ENCODE results near the gene RALY. TPM values are rescaled to one million over a fixed set of nuclear protein-coding genes. Genes with fewer than 3 reads are reported as not detected.
A peak's percentile ranks its signal among the peaks of the same experiment; 100 is the strongest.

Gene RALY
- total and polyA plus RNA-seq, 9 donors: 51.7 to 131 (median 105) TPM

GRCh38 chr20:34061695-34062094, 68.0 kb downstream of the RALY start:
- intact Hi-C loops (cut with DNase I): loop anchor here in 3 of 4 donors (10.0 kb wide), 1 partner anchor 67 kb away; the partner anchor contains the start of gene RALY (in 3 of the 3)
- peaks cover 7% of the 10 kb centered on the region for H3K4me1 ChIP-seq (ENCODE audit: insufficient read depth)
- H3K27ac ChIP-seq: no peak overlapping the region

GRCh38 chr20:34062570-34063482, 69.1 kb downstream of the RALY start:
- Histone ChIP-seq H3K9me3 (no peaks in the 10 kb centered on the region), H3K4me3 (no peak overlapping the region), H3K4me1 (ENCODE audit: insufficient read depth) (peaks cover 7% of the 10 kb centered on the region), H3K27me3 (no peaks in the 10 kb centered on the region), H3K27ac (no peak overlapping the region), H3K36me3 (no peaks in the 10 kb centered on the region)
- TF ChIP-seq CTCF (IDR thresholded peaks at IDR 0.05): no peak
- no peak for TF ChIP-seq POLR2A (IDR thresholded peaks at IDR 0.05)
- no peak for TF ChIP-seq EP300 (IDR thresholded peaks at IDR 0.05)
- 91 to 95% (median 93%) methylated on average over 5 of the region's 5 CpGs for WGBS, 3 donors
- intact Hi-C loops (cut with DNase I): loop anchor here in 3 of 4 donors (10.0 kb wide), 1 partner anchor 68 kb away; the partner anchor contains the start of gene RALY (in 3 of the 3)
- DNase-seq: no peak

More at GRCh38 chr20:34061695-34062094, 68.0 kb downstream of the RALY start:
- TF ChIP-seq CTCF (IDR thresholded peaks at IDR 0.05) (no peak), POLR2A (IDR thresholded peaks at IDR 0.05) (no peak), EP300 (IDR thresholded peaks at IDR 0.05) (no peak)
- no peak for DNase-seq
- Histone ChIP-seq H3K27me3 (no peaks in the 10 kb centered on the region), H3K4me3 (no peak overlapping the region), H3K36me3 (no peaks in the 10 kb centered on the region), H3K9me3 (no peaks in the 10 kb centered on the region)

GRCh38 chr20:34064286-34064685, 70.6 kb downstream of the RALY start:
- Histone ChIP-seq H3K4me1 (ENCODE audit: insufficient read depth) (peaks cover 7% of the 10 kb centered on the region), H3K27ac (no peak overlapping the region), H3K4me3 (no peak overlapping the region), H3K9me3 (no peaks in the 10 kb centered on the region), H3K27me3 (no peaks in the 10 kb centered on the region), H3K36me3 (no peaks in the 10 kb centered on the region)
- TF ChIP-seq POLR2A (IDR thresholded peaks at IDR 0.05) (no peak), EP300 (IDR thresholded peaks at IDR 0.05) (no peak), CTCF (IDR thresholded peaks at IDR 0.05) (no peak)
- DNase-seq: no peak
- 95 to 100% (median 98%) methylated on average over 3 of the region's 3 CpGs for WGBS, 3 donors
- intact Hi-C loops (cut with DNase I): loop anchor here in 3 of 4 donors (10.0 kb wide), 1 partner anchor 69 kb away; the partner anchor contains the start of gene RALY (in 3 of the 3)

- Histone ChIP-seq H3K9me3 (no peaks in the 10 kb centered on the region), H3K27me3 (no peaks in the 10 kb centered on the region), H3K4me3 (no peak overlapping the region), H3K4me1 (ENCODE audit: insufficient read depth) (peaks cover 7% of the 10 kb centered on the region), H3K27ac (no peak overlapping the region), H3K36me3 (no peaks in the 10 kb centered on the region)
- DNase-seq: peak in 4 of 5 donors; percentile 38 to 59 (median 48)
- intact Hi-C loops (cut with DNase I): loop anchor here in 3 of 4 donors (10.0 kb wide), 1 partner anchor 70 kb away; the partner anchor contains the start of gene RALY (in 3 of the 3)
- 49 to 72% (median 63%) methylated on average over 2 of the region's 2 CpGs for WGBS, 3 donors
- TF ChIP-seq EP300 (IDR thresholded peaks at IDR 0.05): no peak
- no peak for TF ChIP-seq POLR2A (IDR thresholded peaks at IDR 0.05)
- TF ChIP-seq CTCF (IDR thresholded peaks at IDR 0.05): no peak
Measured at GRCh38 chr20:34065260-34065659, 71.5 kb downstream of the RALY start.

Measured in ovary (tissue), 9 donors.